ENCODE measurements around the gene SLC29A3. TPM values are rescaled to one million over a fixed set of nuclear protein-coding genes. Genes with fewer than 3 reads are reported as not detected.
A peak's percentile ranks its signal among the peaks of the same experiment; 100 is the strongest.
"Not testable (repeated sequence)": the region's sequence is repeated elsewhere in the genome, so short reads cannot be mapped to it uniquely, and the experiment has no call there.

The SLC29A3 gene
- total and polyA plus RNA-seq, 8 donors: 7.6 to 13.4 (median 8.1) TPM

DNA sequence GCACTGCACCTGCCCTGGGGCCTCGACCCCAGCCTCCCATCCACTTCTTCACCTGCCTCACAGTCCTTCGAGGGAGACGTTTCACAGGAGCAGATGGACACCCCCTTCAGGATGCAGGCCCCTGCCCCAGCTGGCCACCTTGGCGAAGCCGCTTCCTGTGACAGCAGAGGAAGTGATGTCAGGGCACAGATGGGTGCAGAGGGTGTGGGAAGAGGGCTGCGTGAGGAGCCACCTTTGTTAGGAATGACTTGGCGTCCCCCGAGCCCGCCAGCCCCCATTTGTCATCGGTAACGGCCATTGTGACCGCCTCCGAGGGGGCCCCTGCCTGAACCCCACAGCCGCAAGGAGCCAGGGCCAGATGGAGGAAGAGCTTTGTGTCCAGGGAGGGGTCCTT, 47.4 kb upstream of the SLC29A3 start:
- peak in 1 of 4 donors; percentile 54 for DNase-seq
- Histone ChIP-seq H3K4me1 (peaks cover 3 to 30% of the 10 kb centered on the region in 2 donors), H3K27ac (no peak overlapping the region), H3K4me3 (no peak overlapping the region), H3K9me3 (no peaks in the 10 kb centered on the region), H3K27me3 (no peaks in the 10 kb centered on the region), H3K36me3 (no peaks in the 10 kb centered on the region)
- TF ChIP-seq, protein P1, sequence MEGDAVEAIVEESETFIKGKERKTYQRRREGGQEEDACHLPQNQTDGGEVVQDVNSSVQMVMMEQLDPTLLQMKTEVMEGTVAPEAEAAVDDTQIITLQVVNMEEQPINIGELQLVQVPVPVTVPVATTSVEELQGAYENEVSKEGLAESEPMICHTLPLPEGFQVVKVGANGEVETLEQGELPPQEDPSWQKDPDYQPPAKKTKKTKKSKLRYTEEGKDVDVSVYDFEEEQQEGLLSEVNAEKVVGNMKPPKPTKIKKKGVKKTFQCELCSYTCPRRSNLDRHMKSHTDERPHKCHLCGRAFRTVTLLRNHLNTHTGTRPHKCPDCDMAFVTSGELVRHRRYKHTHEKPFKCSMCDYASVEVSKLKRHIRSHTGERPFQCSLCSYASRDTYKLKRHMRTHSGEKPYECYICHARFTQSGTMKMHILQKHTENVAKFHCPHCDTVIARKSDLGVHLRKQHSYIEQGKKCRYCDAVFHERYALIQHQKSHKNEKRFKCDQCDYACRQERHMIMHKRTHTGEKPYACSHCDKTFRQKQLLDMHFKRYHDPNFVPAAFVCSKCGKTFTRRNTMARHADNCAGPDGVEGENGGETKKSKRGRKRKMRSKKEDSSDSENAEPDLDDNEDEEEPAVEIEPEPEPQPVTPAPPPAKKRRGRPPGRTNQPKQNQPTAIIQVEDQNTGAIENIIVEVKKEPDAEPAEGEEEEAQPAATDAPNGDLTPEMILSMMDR (IDR thresholded peaks at IDR 0.05): no peak
- intact Hi-C loops (cut with DNase I): loop anchor here in 1 of 2 donors (10.0 kb wide), 1 partner anchor 57 kb away; the partner anchor contains the start of gene UNC5B
- ATAC-seq: no peak

DNA sequence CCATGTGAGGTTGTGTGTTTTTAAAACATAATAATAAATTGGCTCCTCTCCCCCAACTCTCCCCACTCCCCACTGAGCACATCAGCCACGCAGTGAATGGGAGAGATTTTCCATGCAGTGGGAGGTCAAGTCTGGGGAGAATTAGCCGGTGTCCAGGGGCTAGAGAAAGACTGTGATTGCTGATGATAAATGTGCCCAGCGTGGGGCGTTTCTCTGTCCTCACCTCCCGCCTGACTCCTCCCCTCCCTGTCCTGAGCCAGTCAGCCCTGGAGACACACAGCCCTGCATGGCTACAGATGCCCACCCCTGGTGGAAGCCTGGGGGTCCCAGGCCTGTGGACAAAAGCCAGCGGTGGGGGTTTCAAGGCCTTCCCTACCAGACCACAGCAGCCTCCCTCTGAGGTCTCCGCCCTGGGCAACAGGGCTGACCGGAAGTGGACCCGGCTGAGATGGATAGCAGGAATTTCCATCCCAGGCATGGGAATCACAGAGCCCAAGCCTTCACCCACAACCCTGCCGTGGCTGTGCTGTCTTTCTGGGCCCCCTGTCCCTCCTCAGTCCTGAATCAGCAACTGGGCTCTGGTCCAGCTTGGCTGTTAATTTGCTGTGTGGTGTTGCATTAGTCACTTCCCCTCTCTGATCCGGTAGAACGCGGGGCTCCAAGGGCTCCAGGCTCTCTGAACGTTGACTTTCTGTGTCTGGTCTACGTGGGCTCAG, 46.8 kb upstream of the SLC29A3 start:
- TF ChIP-seq, protein P1 (IDR thresholded peaks at IDR 0.05): no peak
- DNase-seq: peak in 1 of 4 donors; percentile 59
- intact Hi-C loops (cut with DNase I): loop anchor here in 1 of 2 donors (10.0 kb wide), 1 partner anchor 57 kb away; the partner anchor contains the start of gene UNC5B

DNA sequence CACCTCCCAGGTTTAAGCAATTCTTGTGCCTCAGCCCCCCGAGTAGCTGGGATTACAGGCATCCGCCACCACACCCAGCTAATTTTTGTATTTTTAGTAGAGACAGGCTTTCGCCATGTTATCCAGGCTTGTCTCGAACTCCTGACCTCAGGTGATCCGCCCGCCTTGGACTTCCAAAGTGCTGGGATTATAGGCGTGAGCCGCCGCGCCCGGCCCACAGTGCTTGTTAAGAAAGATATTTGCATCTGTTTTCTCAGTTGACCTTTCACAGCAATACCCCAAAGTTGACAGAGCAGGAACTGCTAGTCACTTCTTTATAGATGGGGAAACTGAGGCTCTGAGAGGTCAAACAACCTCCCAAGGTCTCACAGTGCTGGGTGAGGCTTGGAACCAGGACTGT, 46.1 kb upstream of the SLC29A3 start:
- not testable (repeated sequence) for ATAC-seq, H3K27me3 ChIP-seq, H3K4me3 ChIP-seq, H3K9me3 ChIP-seq, H3K36me3 ChIP-seq, H3K27ac ChIP-seq
- peak in 1 of 4 donors; percentile 60 for DNase-seq
- intact Hi-C loops (cut with DNase I): loop anchor here in 1 of 2 donors (10.0 kb wide), 1 partner anchor 58 kb away; the partner anchor contains the start of gene UNC5B
- H3K4me1 ChIP-seq: peaks cover 3 to 29% of the 10 kb centered on the region in 2 donors

More for the DNA sequence above, 46.8 kb upstream of the SLC29A3 start:
- H3K4me3 ChIP-seq: no peak overlapping the region
- H3K27me3 ChIP-seq: no peaks in the 10 kb centered on the region
- peaks cover 3 to 29% of the 10 kb centered on the region in 2 donors for H3K4me1 ChIP-seq
- no peak overlapping the region for H3K27ac ChIP-seq
- H3K9me3 ChIP-seq: no peaks in the 10 kb centered on the region
- ATAC-seq: no peak
- H3K36me3 ChIP-seq: no peaks in the 10 kb centered on the region

DNA sequence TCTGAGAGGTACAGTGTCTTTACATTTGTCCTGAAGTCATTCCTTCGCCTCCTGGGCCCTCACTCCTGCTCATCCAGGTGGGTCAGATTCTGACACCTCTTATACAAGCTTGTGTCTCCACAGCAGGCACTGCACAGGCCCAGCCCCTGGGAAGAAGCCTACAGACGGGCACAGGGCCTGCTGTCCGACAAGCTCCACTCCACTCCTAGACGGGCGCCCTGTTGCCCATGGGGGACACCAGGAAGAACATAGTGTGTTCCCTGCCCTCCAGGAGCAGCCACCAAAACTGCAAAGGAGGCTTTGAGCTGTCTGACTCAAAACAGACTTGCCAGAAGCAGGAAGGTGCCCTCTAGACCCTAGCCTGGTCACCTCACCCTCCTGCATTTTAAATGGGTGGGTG, 45.6 kb upstream of the SLC29A3 start:
- TF ChIP-seq, protein P1 (IDR thresholded peaks at IDR 0.05): no peak
- Histone ChIP-seq H3K4me3 (no peak overlapping the region), H3K36me3 (no peaks in the 10 kb centered on the region), H3K27ac (no peak overlapping the region), H3K9me3 (no peaks in the 10 kb centered on the region), H3K27me3 (no peaks in the 10 kb centered on the region), H3K4me1 (peaks cover 3 to 29% of the 10 kb centered on the region in 2 donors)
- ATAC-seq: no peak
- peak in 1 of 4 donors; percentile 61 for DNase-seq
- intact Hi-C loops (cut with DNase I): loop anchor here in 1 of 2 donors (10.0 kb wide), 1 partner anchor 59 kb away; the partner anchor contains the start of gene UNC5B

DNA sequence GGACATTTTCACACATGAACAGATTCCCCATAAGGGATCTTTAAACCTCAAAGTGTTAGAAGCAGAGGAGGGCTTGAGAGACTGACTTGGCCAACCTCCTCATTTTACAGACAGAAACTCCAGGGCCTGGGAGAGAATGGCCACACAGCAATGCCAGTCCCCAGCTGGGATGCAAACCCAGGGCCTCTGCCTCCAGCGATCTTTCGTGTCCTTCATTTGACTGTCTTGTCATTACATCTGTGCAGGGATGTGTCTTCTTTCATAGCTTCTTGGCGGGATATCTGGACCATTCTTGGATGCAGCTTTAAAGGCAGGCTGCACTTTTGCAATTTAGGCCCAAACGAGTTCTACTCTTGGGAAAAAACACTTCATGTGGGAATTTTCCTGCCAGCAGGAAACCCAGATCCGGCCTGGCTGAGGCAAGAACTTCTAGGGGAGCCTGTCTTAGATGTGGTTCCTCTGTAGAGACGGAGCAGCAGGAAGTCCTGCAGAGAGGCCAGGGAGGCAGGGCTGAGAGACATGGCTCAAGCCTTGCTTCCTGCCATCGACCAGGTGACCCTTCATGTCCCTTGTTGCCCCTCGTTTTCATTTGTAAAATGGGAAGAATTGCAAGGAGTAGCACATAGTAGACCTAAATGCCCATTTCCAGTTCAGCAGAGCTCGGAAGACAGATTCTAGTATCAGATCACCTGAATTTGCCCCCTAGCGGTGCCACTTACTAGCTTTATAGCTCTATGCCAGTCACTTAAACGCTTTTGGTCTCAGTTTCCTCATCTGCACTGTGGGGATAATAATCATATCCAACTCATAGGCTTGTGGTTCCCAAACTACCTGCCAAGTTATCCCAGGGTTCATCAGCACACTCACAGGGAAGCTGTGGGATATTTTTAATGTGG, 43.9 kb upstream of the SLC29A3 start:
- Histone ChIP-seq H3K27ac (peak overlapping the region in 1 of 2 donors; percentile 1), H3K27me3 (no peaks in the 10 kb centered on the region), H3K9me3 (no peaks in the 10 kb centered on the region), H3K4me1 (peaks cover 0 to 35% of the 10 kb centered on the region in 2 donors), H3K36me3 (peaks cover 0 to 3% of the 10 kb centered on the region in 2 donors), H3K4me3 (no peak overlapping the region)
- TF ChIP-seq, protein P1 (IDR thresholded peaks at IDR 0.05): no peak
- intact Hi-C loops (cut with DNase I): loop anchor here in 1 of 2 donors (10.0 kb wide), 1 partner anchor 60 kb away; the partner anchor contains the start of gene UNC5B
- DNase-seq (peak in 1 of 4 donors; percentile 26), ATAC-seq (no peak)
